HCT116 (cell line): ENCODE measurements around the gene COMMD1. TPM values are rescaled to one million over a fixed set of nuclear protein-coding genes. Genes with fewer than 3 reads are reported as not detected.

ENCODE experiments used
- ATAC-seq: fragments of 200-7000 bp; cut with Tn5 transposase; 2 replicates; pipeline ENCODE4 v1.9.1; 2020; ENCODE audit warnings: mild to moderate bottlenecking, moderate library complexity
- BruUV-seq: library from RNA; stranded (reverse); fragments of 400-500 nt; replicated peaks from 2 replicates; lab custom pipeline; 2021; lab: Mats Ljungman, UMichigan
- CTCF ChIA-PET: fragments of 300-600 bp; sonication (Branson Sonifier 250); formaldehyde crosslinking; loops from one replicate; lab custom pipeline; 2021; ENCODE audit warnings: antibody characterized with exemption; lab: Charles Lee
- POLR2A ChIA-PET: fragments of 300-600, 350-600 bp; sonication (Branson Sonifier 250); formaldehyde crosslinking; loops from one replicate; lab custom pipeline; 2021; ENCODE audit warnings: antibody characterized with exemption; lab: Charles Lee
- RAD21 ChIA-PET, 2 experiments: fragments of 300-600 bp; sonication (Branson Sonifier 250); formaldehyde crosslinking; loops; one replicate each; lab custom pipeline; 2023; ENCODE audit warnings: low total read pairs in 2 of 2; ENCODE audit not compliant: uncharacterized antibody in 2 of 2, unreplicated experiment in 2 of 2, low non-redundant PET in 1 of 2; lab: Charles Lee
- DNase-seq: peaks from one replicate; pipeline ENCODE4 v3.0.0-alpha.2; 2010; ENCODE audit warnings: low read depth, low spot score
- H2AFZ ChIP-seq: fragments of 200-600 bp; shearing (Covaris generic), sonication (generic); 2 replicates; pipeline ENCODE4 v1.6.1; 2017; ENCODE audit warnings: low read depth, mixed run types, mixed read lengths, antibody characterized with exemption, low read length; ENCODE audit not compliant: poor library complexity, severe bottlenecking
- H3K27ac ChIP-seq: 2 replicates; pipeline ENCODE4 v1.5.1; 2012; ENCODE audit warnings: low read depth, low read length
- H3K27me3 ChIP-seq: fragments of 200-600 bp; sonication (generic); 2 replicates; pipeline ENCODE4 v1.6.1; 2016; ENCODE audit warnings: mixed run types, low read length, mixed read lengths; ENCODE audit not compliant: insufficient read depth
- H3K36me3 ChIP-seq, 2 experiments: fragments of 200-500 bp in 1 of 2; fragments of 200-600 bp in 1 of 2; sonication (Bioruptor generic) in 1 of 2; sonication (generic) in 1 of 2; 2 replicates each; pipeline versions ENCODE4 v1.5.1 to v1.6.1; 2014 to 2016; ENCODE audit warnings: low read length in 2 of 2, inconsistent platforms in 1 of 2, mixed read lengths in 1 of 2, mixed run types in 1 of 2; ENCODE audit not compliant: insufficient read depth in 2 of 2, control insufficient read depth in 1 of 2
- H3K4me1 ChIP-seq, 2 experiments: fragments of 200-600 bp in 1 of 2; sonication (generic) in 1 of 2; 2 replicates each; pipeline versions ENCODE4 v1.5.1 to v1.6.1; 2012 to 2017; ENCODE audit warnings: low read length in 2 of 2, inconsistent platforms in 1 of 2, mild to moderate bottlenecking in 1 of 2, mixed read lengths in 1 of 2, mixed run types in 1 of 2, moderate library complexity in 1 of 2; ENCODE audit not compliant: insufficient read depth in 2 of 2, control insufficient read depth in 1 of 2
- H3K4me2 ChIP-seq: fragments of 200-600 bp; sonication (generic); 2 replicates; pipeline ENCODE4 v1.6.1; 2017; ENCODE audit warnings: mixed run types, low read length, mixed read lengths
- H3K4me3 ChIP-seq, 2 experiments: fragments of 200-600 bp in 1 of 2; sonication (generic) in 1 of 2; replicated peaks in 1 of 2; 2 replicates each; pipeline ENCODE4 v1.5.1; 2011 to 2016; ENCODE audit warnings: low read length in 2 of 2, control low read depth in 1 of 2, low read depth in 1 of 2, mild to moderate bottlenecking in 1 of 2, mixed read lengths in 1 of 2, mixed run types in 1 of 2
- H3K79me2 ChIP-seq: fragments of 200-600 bp; sonication (generic); 2 replicates; pipeline ENCODE4 v1.6.1; 2017; ENCODE audit warnings: mild to moderate bottlenecking, mixed run types, low read length, moderate library complexity, mixed read lengths; ENCODE audit not compliant: insufficient read depth
- H3K9ac ChIP-seq: fragments of 200-600 bp; sonication (generic); 2 replicates; pipeline ENCODE4 v1.6.1; 2016; ENCODE audit warnings: low read length, mixed read lengths
- H3K9me2 ChIP-seq: fragments of 200-600 bp; sonication (generic), shearing (Covaris generic); 2 replicates; pipeline ENCODE4 v1.6.1; 2017; ENCODE audit warnings: mixed run types, mild to moderate bottlenecking, moderate library complexity; ENCODE audit not compliant: insufficient read depth
- H3K9me3 ChIP-seq, 2 experiments: fragments of 200-500 bp in 1 of 2; fragments of 200-600 bp in 1 of 2; sonication (Bioruptor generic) in 1 of 2; sonication (generic) in 1 of 2; 2 replicates each; pipeline ENCODE4 v1.6.1; 2014 to 2017; ENCODE audit warnings: low read length in 2 of 2, mixed read lengths in 2 of 2, inconsistent platforms in 1 of 2, low read depth in 1 of 2, mild to moderate bottlenecking in 1 of 2, mixed run types in 1 of 2, moderate library complexity in 1 of 2; ENCODE audit not compliant: control insufficient read depth in 1 of 2, insufficient read depth in 1 of 2
- H4K20me1 ChIP-seq: fragments of 200-600 bp; sonication (generic), shearing (Covaris generic); 2 replicates; pipeline ENCODE4 v1.6.1; 2017; ENCODE audit warnings: mixed run types, mild to moderate bottlenecking, moderate library complexity; ENCODE audit not compliant: insufficient read depth
- CBX3 ChIP-seq: IDR thresholded peaks from 2 replicates; pipeline ENCODE4 v1.6.1; 2012; ENCODE audit warnings: low read depth
- EZH2 ChIP-seq: fragments of 200-600 bp; sonication (generic); IDR thresholded peaks from 2 replicates; pipeline ENCODE4 v1.6.1; 2017; ENCODE audit warnings: antibody characterized with exemption, mixed run types
- EZH2phosphoT487 ChIP-seq: fragments of 200-600 bp; IDR thresholded peaks from 2 replicates; pipeline ENCODE4 v1.6.1; 2018; ENCODE audit warnings: antibody characterized with exemption, borderline replicate concordance
- POLR2A ChIP-seq: IDR thresholded peaks from 2 replicates; pipeline ENCODE4 v1.7.0; 2011; ENCODE audit warnings: borderline replicate concordance; ENCODE audit not compliant: insufficient read depth, insufficient read length; ENCODE audit errors: extremely low read depth
- RAD21 ChIP-seq: IDR thresholded peaks from 2 replicates; pipeline ENCODE4 v1.6.1; 2012; ENCODE audit warnings: low read depth, mild to moderate bottlenecking
- TCF7L2 ChIP-seq: IDR thresholded peaks from 2 replicates; pipeline ENCODE4 v1.7.0; 2011; ENCODE audit warnings: borderline replicate concordance, inconsistent platforms; ENCODE audit not compliant: insufficient read depth, insufficient read length; ENCODE audit errors: extremely low read depth
- ZNF274 ChIP-seq: fragments of 200-500 bp; sonication (Bioruptor generic); IDR thresholded peaks from 2 replicates; pipeline ENCODE4 v1.6.1; 2014; ENCODE audit warnings: mild to moderate bottlenecking, low read depth, low read length, inconsistent platforms
- intact Hi-C: fragments of 100-400 bp; cut with micrococcal nuclease; formaldehyde crosslinking; loops from 2 replicates; pipeline ENCODE4 v1.10.0; 2022
- total RNA-seq: library from RNA; stranded (reverse); gene quantifications from one replicate; pipeline ENCODE4 v1.2.1, GENCODE V29; 2021; ENCODE audit not compliant: unreplicated experiment
- TF ChIP-seq, protein P1 (sequence below), 3 experiments: fragments of 200-600 bp in 1 of 3; sonication (generic) in 1 of 3; IDR thresholded peaks in 2 of 3; conservative IDR thresholded peaks in 1 of 3; 2 replicates each; pipeline ENCODE4 v1.5.1; 2012 to 2017; ENCODE audit warnings: low read depth in 2 of 3, low read length in 2 of 3, antibody characterized with exemption in 1 of 3, borderline replicate concordance in 1 of 3, control low read depth in 1 of 3, mild to moderate bottlenecking in 1 of 3, mixed read lengths in 1 of 3, mixed run types in 1 of 3, moderate library complexity in 1 of 3; ENCODE audit not compliant: insufficient read depth in 1 of 3

The COMMD1 gene
- total RNA-seq, 1 experiment from 2014 or later: 16.1 TPM

DNA sequence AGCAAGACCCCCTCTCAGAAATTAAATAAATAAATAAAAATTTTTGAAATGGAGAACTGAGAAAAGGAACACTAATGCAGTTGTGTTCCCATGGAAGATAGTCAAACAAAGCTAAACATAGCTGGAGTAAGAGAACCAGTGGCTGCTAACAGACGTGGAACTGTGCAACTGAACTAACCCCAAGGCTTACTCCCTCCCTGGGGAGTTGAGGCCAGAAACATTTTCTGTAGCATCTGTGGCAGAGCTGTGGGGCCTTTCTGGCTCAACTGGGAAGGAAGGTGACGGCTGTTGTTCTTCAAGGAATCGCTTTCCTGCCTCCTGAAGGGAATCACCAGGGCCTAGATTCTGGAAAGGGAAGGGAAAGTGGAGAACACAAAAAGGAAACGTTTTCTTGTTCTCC, 236.6 kb downstream of the COMMD1 start:
- Histone ChIP-seq H3K9me3 (no peaks in the 10 kb centered on the region), H3K36me3 (no peaks in the 10 kb centered on the region), H3K4me3 (no peak overlapping the region), H3K27ac (no peak overlapping the region), H3K9me2 (no peaks in the 10 kb centered on the region), H4K20me1 (no peaks in the 10 kb centered on the region), H3K79me2 (no peaks in the 10 kb centered on the region), H3K4me2 (no peak overlapping the region), H3K27me3 (no peaks in the 10 kb centered on the region), H3K9ac (no peak overlapping the region), H3K4me1 (no peaks in the 10 kb centered on the region), H2AFZ (no peak overlapping the region)
- RAD21 ChIA-PET: no interaction called here
- intact Hi-C loops: no loop called here
- no peak for TF ChIP-seq EZH2phosphoT487
- TF ChIP-seq CBX3: no peak
- TF ChIP-seq ZNF274: no peak
- no peak for TF ChIP-seq POLR2A
- no peak for TF ChIP-seq EZH2
- TF ChIP-seq, protein P1, sequence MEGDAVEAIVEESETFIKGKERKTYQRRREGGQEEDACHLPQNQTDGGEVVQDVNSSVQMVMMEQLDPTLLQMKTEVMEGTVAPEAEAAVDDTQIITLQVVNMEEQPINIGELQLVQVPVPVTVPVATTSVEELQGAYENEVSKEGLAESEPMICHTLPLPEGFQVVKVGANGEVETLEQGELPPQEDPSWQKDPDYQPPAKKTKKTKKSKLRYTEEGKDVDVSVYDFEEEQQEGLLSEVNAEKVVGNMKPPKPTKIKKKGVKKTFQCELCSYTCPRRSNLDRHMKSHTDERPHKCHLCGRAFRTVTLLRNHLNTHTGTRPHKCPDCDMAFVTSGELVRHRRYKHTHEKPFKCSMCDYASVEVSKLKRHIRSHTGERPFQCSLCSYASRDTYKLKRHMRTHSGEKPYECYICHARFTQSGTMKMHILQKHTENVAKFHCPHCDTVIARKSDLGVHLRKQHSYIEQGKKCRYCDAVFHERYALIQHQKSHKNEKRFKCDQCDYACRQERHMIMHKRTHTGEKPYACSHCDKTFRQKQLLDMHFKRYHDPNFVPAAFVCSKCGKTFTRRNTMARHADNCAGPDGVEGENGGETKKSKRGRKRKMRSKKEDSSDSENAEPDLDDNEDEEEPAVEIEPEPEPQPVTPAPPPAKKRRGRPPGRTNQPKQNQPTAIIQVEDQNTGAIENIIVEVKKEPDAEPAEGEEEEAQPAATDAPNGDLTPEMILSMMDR (IDR thresholded peaks at IDR 0.05 in 2 of 3, conservative IDR thresholded peaks at IDR 0.05 in 1 of 3; ENCODE audit: borderline replicate concordance in 1 of 3, insufficient read depth in 1 of 3, low read depth in 2 of 3, low read length in 2 of 3): no peak
- no peak for TF ChIP-seq RAD21
- DNase-seq (no peak), ATAC-seq (no peak)
- CTCF ChIA-PET: no interaction called here
- POLR2A ChIA-PET: no interaction called here
- BruUV-seq: no TSS peak

DNA sequence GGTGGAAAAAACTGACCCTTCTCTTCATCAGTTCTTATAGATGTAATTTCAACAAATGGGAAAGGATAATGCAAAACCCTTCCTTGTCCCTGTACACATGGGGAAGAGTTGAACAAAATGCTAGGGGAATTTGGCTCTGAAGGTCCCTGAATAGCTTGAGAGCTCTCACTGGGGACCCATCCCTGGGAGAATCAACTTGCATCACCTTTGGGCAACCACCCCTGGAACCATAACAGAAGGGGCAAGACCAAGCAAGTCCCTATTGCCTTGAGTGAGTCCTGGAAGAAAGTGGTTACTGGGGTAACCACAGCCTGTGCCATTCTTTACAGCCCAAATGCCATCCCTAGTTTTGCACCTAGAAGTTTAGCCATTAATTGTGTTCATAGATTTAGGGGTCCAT, 238.2 kb downstream of the COMMD1 start:
- no TSS peak for BruUV-seq
- no peaks in the 10 kb centered on the region for H3K9me2 ChIP-seq
- no peak overlapping the region for H3K27ac ChIP-seq
- no peaks in the 10 kb centered on the region for H4K20me1 ChIP-seq
- no peaks in the 10 kb centered on the region for H3K79me2 ChIP-seq
- H3K4me2 ChIP-seq: no peak overlapping the region
- no peaks in the 10 kb centered on the region for H3K9me3 ChIP-seq
- no peak for TF ChIP-seq TCF7L2
- no peak overlapping the region for H3K4me3 ChIP-seq
- H3K4me1 ChIP-seq: no peaks in the 10 kb centered on the region
- ATAC-seq: no peak
- no peaks in the 10 kb centered on the region for H3K36me3 ChIP-seq
- CTCF ChIA-PET: no interaction called here
- H3K9ac ChIP-seq: no peak overlapping the region
- RAD21 ChIA-PET: no interaction called here
- POLR2A ChIA-PET: no interaction called here
- intact Hi-C loops: no loop called here
- DNase-seq: no peak
- no peak overlapping the region for H2AFZ ChIP-seq
- no peaks in the 10 kb centered on the region for H3K27me3 ChIP-seq
